PC-9 (cell line): Measurements from ENCODE around the gene TRAPPC12. TPM values are rescaled to one million over a fixed set of nuclear protein-coding genes. Genes with fewer than 3 reads are reported as not detected.

ENCODE experiments used
- BruUV-seq: library from RNA; stranded (reverse); fragments of 400-500 nt; replicated peaks from 2 replicates; lab custom pipeline; 2021; lab: Mats Ljungman, UMichigan
- CTCF ChIA-PET: fragments of 300-600 bp; sonication (Branson Sonifier 250); formaldehyde crosslinking; loops from one replicate; lab custom pipeline; 2022; ENCODE audit warnings: antibody characterized with exemption; lab: Charles Lee
- POLR2A ChIA-PET: fragments of 300-600 bp; sonication (Branson Sonifier 250); formaldehyde crosslinking; loops from one replicate; lab custom pipeline; 2022; ENCODE audit warnings: antibody characterized with exemption; ENCODE audit not compliant: unreplicated experiment; lab: Charles Lee
- DNase-seq, 2 experiments: peaks; one replicate each; pipeline versions ENCODE4 v3.0.0 to v3.0.0-alpha.2; 2015 to 2022; ENCODE audit warnings: mixed read lengths in 1 of 2
- H2AFZ ChIP-seq: fragments of 200-600 bp; sonication (generic); 2 replicates; pipeline ENCODE4 v1.8.1; 2017; ENCODE audit warnings: antibody characterized with exemption
- H3F3A ChIP-seq: fragments of 200-600 bp; sonication (generic); 2 replicates; pipeline ENCODE4 v1.8.1; 2017; ENCODE audit warnings: antibody characterized with exemption, mild to moderate bottlenecking, low read depth; ENCODE audit not compliant: insufficient read depth
- H3K27ac ChIP-seq: fragments of 200-600 bp; sonication (generic); 2 replicates; pipeline ENCODE4 v1.6.1; 2016; ENCODE audit warnings: mixed run types
- H3K27me3 ChIP-seq: fragments of 200-600 bp; sonication (generic); 2 replicates; pipeline ENCODE4 v1.6.1; 2016; ENCODE audit warnings: low read depth, mixed run types; ENCODE audit not compliant: insufficient read depth
- H3K36me3 ChIP-seq: fragments of 200-600 bp; sonication (generic); 2 replicates; pipeline ENCODE4 v1.6.1; 2016; ENCODE audit warnings: low read depth, mixed run types
- H3K4me1 ChIP-seq: fragments of 200-600 bp; sonication (generic); replicated peaks from 2 replicates; pipeline ENCODE4 v1.6.1; 2016; ENCODE audit warnings: mixed run types; ENCODE audit not compliant: insufficient read depth
- H3K4me2 ChIP-seq: fragments of 200-600 bp; sonication (generic); 2 replicates; pipeline ENCODE4 v1.6.1; 2017; ENCODE audit warnings: mixed run types
- H3K4me3 ChIP-seq: fragments of 200-600 bp; sonication (generic); 2 replicates; pipeline ENCODE4 v1.6.1; 2016; ENCODE audit warnings: mixed run types
- H3K79me2 ChIP-seq: fragments of 200-600 bp; sonication (generic); 2 replicates; pipeline ENCODE4 v1.6.1; 2017; ENCODE audit warnings: low read depth, mixed run types
- H3K9me2 ChIP-seq: fragments of 200-600 bp; sonication (generic); 2 replicates; pipeline ENCODE4 v1.8.1; 2017; ENCODE audit warnings: mild to moderate bottlenecking; ENCODE audit not compliant: insufficient read depth
- H3K9me3 ChIP-seq: fragments of 200-600 bp; sonication (generic); 2 replicates; pipeline ENCODE4 v1.8.1; 2016; ENCODE audit warnings: low read depth; ENCODE audit not compliant: insufficient read depth
- H4K20me1 ChIP-seq: fragments of 200-600 bp; sonication (generic); 2 replicates; pipeline ENCODE4 v1.8.1; 2017; ENCODE audit not compliant: insufficient read depth
- CTCF ChIP-seq: fragments of 200-600 bp; sonication (generic); conservative IDR thresholded peaks from 2 replicates; pipeline ENCODE4 v1.6.1; 2017; ENCODE audit warnings: mixed run types, antibody characterized with exemption, mild to moderate bottlenecking, moderate library complexity
- EZH2 ChIP-seq: fragments of 200-600 bp; sonication (generic); IDR thresholded peaks from 2 replicates; pipeline ENCODE4 v1.8.0; 2017; ENCODE audit warnings: antibody characterized with exemption, low read depth
- intact Hi-C: fragments of 100-400 bp; cut with micrococcal nuclease; formaldehyde crosslinking; loops from one replicate; pipeline ENCODE4 v1.10.0; 2022; ENCODE audit not compliant: unreplicated experiment
- total RNA-seq: library from RNA; stranded (reverse); gene quantifications from 2 replicates; pipeline ENCODE4 v1.2.3, GENCODE V29; 2021

TRAPPC12 gene
- total RNA-seq, 1 experiment from 2014 or later, result 69.3 TPM

- ChIA-PET POLR2A (no interaction called here), CTCF (no interaction called here)
- DNase-seq, result no peak
- Histone ChIP-seq H4K20me1 (no peaks in the 10 kb centered on the region), H3K27ac (no peak overlapping the region), H3K36me3 (peaks cover 10% of the 10 kb centered on the region), H3K9me3 (no peaks in the 10 kb centered on the region), H3K4me2 (no peak overlapping the region), H2AFZ (no peak overlapping the region), H3K9me2 (no peaks in the 10 kb centered on the region), H3F3A (peaks cover 4% of the 10 kb centered on the region; the same call in 1 of the 2 replicates), H3K79me2 (no peaks in the 10 kb centered on the region), H3K4me1 (no peaks in the 10 kb centered on the region), H3K27me3 (no peaks in the 10 kb centered on the region), H3K4me3 (no peak overlapping the region)
- TF ChIP-seq CTCF (no peak), EZH2 (no peak)
- intact Hi-C loops, result no loop called here
- BruUV-seq, result no TSS peak
These were observed 119.4 kb downstream of the TRAPPC12 start for GRCh38 chr2:3498783-3499394.

GRCh38 chr2:3500326-3500899 lies 120.9 kb downstream of the TRAPPC12 start:
- no peak overlapping the region for H2AFZ ChIP-seq
- TF ChIP-seq CTCF (no peak), EZH2 (no peak)
- intact Hi-C loops, result no loop called here
- H3K27me3 ChIP-seq, result no peaks in the 10 kb centered on the region
- no peaks in the 10 kb centered on the region for H4K20me1 ChIP-seq
- H3F3A ChIP-seq, result peaks cover 4% of the 10 kb centered on the region; the same call in 1 of the 2 replicates
- H3K4me1 ChIP-seq, result no peaks in the 10 kb centered on the region
- no peaks in the 10 kb centered on the region for H3K9me3 ChIP-seq
- ChIA-PET CTCF (no interaction called here), POLR2A (no interaction called here)
- BruUV-seq, result no TSS peak
- no peak overlapping the region for H3K27ac ChIP-seq
- H3K4me3 ChIP-seq, result no peak overlapping the region
- no peak overlapping the region for H3K4me2 ChIP-seq
- no peak for DNase-seq
- H3K79me2 ChIP-seq, result no peaks in the 10 kb centered on the region
- H3K9me2 ChIP-seq, result no peaks in the 10 kb centered on the region
- H3K36me3 ChIP-seq, result peaks cover 21% of the 10 kb centered on the region

DNA sequence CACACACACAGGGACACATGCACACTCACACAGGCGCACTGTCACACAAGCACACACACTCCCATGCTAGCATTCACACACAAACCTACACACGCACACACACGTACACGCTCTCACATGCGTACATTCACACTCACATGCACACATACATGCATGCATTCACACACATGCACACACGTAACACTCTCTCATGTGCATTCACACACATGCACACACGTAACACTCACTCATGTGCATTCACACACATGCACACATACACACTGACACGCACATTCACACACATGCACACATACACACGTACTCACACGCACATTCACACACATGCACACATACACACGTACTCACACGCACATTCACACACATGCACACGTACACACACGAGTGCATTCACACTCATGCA lies 123.6 kb downstream of the TRAPPC12 start:
- Histone ChIP-seq H3K4me1 (no peaks in the 10 kb centered on the region), H3K27ac (no peak overlapping the region), H3K4me3 (no peak overlapping the region), H3F3A (peaks cover 9% of the 10 kb centered on the region; the same call in 1 of the 2 replicates), H2AFZ (no peak overlapping the region), H3K9me2 (no peaks in the 10 kb centered on the region), H3K4me2 (no peak overlapping the region), H3K9me3 (no peaks in the 10 kb centered on the region), H3K36me3 (peaks cover 28% of the 10 kb centered on the region), H4K20me1 (peaks cover 3% of the 10 kb centered on the region; the same call in 1 of the 2 replicates), H3K27me3 (no peaks in the 10 kb centered on the region), H3K79me2 (no peaks in the 10 kb centered on the region)
- intact Hi-C loops, result no loop called here
- DNase-seq, result no peak
- POLR2A ChIA-PET, result no interaction called here
- BruUV-seq, result no TSS peak
- no peak for TF ChIP-seq EZH2
- CTCF ChIA-PET, result no interaction called here
